Posterior vena cava (tissue), 2 donors: Measurements from ENCODE around the gene HOXA5. TPM values are rescaled to one million over a fixed set of nuclear protein-coding genes. Genes with fewer than 3 reads are reported as not detected.

Experiments
- DNase-seq: peaks from one replicate; pipeline ENCODE4 v3.0.0-alpha.2; 2020; ENCODE audit warnings: low spot score
- intact Hi-C, 2 donors: fragments of 100-400 bp; cut with DNase I; formaldehyde crosslinking; loops; one replicate each; pipeline versions ENCODE4 v1.14.1 to v1.14.2; 2022 to 2023
- total RNA-seq, 2 donors: library from RNA; stranded (reverse); fragmentation: NEBNext Ultra II Directional; extraction: Animal tissue kit (Norgen Biotek cat#: 25700); gene quantifications; one replicate each; pipeline ENCODE4 v1.2.1, GENCODE V29; 2021
- donor health status: DM: yes; HTN: yes; CAD: no.
- donor health status: DM: yes; HTN: yes; CAD: no.

The HOXA5 gene
- total RNA-seq, 2 donors from 2014 or later: 11.3 to 17.6 TPM

DNA sequence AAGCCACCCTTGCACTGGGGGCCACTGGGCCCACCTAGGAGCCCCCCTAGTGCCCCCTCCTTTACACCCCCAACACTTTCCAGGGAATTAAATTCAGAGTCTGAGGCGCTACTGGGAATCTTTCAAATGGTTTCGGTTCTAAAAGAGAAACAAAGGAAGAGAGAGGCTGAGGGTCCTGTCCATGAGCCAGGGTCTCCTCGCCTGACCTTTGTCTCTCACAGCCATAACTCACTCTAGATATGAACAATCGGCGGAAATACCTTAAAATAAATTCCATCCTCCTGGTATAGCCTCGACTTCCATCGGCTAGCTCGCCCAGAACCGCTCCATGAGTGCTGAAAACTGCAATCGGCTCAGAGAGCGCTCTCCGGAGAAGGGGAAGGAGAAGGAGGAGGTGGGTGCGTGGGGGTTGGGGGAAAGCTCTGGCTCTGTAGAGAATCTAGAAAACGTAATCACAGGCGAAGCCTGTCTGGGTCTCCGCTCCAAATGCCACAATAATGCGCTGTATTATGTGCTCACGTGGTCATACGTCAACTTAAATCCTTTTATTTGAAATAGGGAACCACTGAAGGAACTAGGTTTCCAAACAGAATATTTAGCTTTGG is 25.5 kb downstream of the HOXA5 start:
- no peak for DNase-seq
- intact Hi-C loops: no loop called here

DNA sequence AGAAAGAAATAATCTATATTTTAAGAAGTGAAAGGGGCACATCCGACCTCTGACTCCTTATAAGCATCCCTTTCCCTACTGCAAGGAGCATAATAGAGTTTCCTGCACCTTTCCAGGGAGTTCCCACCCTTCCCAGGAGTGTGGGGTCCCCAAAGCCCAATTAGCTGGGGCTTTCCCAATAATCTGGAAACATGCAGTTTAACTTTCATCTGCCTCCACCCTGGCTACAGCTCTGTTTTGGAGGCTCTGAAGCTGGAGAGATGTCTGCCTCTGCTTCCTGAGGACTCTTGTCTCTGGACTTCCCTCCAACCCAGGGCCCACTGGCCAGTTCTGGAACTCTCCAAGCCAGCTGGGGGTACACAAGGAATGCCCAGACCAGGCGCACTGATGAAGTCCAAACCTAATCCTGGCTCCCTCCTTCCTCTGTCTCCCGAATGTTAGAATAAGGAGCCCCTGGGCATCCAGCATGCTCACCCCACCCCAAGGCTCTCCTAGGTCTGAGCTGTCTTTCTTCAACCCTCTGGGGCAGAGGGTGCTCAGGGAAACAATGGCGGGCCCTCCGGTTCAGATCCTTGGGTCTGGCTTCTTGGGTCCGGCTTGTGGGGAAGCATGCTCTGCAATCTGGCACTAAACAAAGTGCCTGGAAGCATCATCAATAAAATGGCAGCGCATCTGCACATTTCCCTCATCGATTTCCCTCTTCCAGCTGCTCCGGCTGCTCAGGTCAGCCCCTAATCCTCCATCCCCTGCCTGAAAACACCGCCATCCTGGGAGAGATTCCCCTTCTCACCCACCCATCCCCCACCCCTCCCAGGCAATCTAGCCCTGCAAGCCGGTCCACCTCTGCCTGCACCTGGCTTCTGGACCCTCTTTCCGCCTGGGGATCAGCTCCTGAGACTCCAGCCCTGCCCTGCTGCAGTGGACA is 26.3 kb downstream of the HOXA5 start:
- intact Hi-C loops: no loop called here
- DNase-seq: no peak

DNA sequence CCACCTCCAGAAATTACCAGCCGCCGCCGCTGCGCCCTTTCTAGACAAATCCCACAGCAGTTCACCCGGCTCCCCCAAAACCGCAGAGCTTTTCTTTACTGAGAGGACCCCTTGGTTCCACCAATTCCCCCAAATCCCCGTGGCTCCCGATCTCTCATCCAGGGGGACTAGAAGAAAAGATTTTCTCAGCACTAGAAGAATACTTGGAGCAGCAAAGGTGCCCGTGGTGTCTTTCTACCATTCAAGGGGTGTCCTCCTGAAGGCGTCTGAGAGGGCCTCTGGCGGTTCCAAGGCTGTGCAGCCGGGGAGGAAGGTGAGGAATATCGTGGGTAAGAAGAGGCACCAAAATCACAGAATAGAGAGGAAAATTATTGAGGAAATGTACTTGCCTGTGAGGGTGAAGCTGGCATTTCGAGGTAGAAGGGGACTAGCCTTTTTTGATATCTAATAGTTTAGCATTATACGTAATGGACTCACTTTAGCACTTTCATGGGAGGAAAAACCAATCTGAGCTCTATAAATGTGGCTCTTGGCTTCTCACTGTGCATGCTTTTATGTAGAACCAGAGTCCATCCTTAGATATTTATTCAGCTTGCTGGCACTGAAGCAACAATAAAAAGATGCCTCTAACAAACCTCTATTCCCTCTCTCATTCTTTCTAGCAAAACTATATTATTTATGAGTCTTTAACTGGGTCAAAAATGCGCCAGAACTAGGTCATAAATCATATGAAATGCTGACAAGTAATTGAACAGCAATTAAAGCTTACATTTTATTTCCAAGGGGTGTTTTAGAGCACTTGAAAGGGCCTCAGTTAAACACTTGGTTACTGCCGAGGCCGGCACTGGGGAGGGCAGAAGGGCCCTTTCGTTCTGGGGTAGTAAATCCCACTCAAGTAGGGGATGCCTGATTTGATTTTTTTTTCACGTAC is 27.2 kb downstream of the HOXA5 start:
- no peak for DNase-seq
- intact Hi-C loops: no loop called here

DNA sequence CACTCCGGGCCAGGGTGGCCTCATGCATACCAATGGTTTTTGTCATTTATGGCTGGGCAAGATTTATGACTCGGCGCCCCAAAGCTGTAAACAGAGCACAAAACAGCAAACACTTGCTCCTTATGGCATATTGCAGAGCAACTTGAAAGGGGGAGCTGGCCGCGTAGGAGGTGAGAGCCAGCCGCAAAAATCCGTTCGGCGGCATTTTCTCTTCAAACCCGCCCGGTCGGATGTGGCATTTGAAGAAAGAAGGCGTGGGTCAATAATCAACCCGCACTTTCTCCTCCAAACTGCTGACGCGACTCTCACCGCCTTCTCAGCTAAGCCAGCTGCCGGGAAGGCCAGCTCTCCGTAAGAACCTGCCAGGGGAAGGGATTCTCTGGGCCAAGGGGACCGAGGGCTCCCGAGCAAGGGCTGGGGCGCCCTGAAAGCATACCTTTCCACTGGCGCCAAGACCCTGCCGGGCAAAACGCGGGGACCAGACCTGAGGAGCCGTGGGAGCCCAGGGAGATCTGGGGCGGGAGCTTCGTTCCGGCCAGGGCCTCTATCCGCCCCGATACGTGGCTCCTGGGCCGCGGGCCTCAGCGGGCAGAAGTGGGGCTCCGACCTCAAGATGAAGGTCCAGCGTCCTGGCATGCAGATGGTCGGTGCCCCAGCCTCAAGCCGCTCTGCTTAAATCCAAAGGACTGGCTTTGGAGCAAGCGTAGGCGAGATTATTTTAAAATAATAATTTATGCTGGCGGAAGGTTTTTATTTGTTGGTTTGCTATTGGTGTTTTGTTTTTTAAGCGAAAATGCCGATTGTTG is 28.1 kb downstream of the HOXA5 start:
- intact Hi-C loops: no loop called here
- peak; percentile 85 for DNase-seq

DNA sequence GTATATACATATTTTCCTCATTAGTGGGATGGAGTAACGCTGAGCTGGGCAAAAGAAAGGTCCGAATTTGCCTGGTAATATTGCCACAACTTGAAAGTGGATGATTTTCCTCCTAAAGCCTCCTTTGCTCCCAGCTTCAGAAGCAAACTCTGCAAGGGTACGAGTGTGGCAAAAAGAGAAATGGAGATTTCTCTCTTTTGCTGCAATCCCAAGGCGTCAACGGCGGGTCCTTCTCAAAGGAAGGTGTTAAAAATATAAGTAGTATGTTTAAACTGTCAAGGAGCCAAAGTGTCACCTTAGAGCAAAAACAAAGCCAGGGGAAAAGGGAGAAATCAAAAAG is 28.6 kb downstream of the HOXA5 start:
- intact Hi-C loops: no loop called here
- DNase-seq: no peak

- intact Hi-C loops: no loop called here
- peak; percentile 87 for DNase-seq
These were observed 29.3 kb downstream of the HOXA5 start for GRCh38 chr7:27113991-27114769.

DNA sequence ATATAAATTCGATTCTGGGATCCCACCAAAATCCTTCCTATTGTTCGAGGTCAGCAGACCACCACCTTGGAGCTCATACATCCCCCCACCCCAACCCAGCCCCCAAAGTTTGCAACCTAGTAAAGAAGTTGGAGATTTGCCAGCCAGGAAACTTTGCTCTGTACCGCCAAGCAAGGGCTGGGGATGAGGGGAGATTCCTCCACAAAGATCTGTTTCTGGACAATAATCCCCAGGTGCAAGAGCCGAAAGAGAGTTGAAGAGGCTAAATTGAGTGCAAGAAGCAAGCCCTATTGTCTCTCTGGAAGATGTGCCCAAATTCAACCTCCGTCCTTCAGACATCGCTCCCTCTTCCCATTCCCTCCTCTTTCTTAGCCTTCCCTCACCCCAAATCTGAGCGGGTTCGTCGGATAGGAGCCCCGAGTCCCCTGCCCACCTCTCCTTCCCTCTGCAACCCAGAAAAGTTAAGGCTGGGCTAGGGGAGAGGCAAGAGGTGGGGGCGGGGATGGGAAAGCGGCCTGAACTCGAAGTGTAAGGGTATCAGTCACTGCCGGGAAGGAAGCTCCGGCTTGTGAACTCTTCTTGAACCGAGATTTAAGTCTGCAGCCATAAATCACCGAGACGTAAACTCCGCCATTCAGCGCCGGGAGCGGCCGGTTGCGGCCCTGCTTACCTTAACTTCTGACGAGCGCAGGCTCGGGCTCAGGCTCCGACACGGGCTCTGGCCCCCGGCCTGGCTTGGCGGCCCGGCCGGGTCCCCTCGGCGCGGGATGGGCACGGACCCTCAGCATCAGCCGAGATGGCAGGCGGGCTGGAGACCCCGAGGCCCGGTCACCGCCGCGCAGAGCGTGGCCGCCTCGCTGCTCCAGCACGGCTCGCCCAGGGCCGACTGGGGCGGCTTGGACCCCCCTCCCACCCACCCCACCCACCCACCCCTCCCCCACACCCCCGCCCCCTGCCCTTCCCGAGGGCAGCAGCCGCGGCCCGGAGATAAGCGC is 30.2 kb downstream of the HOXA5 start:
- intact Hi-C loops: no loop called here
- DNase-seq: peak; percentile 93

DNA sequence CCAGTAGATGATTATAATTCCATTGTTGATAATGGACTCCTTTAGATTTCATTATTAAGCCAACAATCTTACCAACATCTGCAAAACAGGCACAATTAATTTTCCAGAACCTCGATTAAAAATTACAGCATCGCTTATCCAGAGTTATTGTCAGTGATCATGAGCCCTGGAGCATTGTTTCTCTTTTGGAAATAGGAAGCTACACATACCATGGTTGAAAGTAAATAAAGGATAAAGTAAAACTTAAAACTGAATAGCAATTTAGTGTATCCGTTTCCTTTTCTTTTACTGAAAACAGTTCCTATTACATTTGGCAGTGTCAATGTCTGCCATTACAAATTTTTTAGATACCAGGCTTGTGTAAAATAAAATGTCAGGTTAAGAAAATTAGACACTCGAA is 31.1 kb downstream of the HOXA5 start:
- DNase-seq: no peak
- intact Hi-C loops: no loop called here

- intact Hi-C loops: no loop called here
- no peak for DNase-seq
These were observed 31.7 kb downstream of the HOXA5 start for GRCh38 chr7:27111751-27112277.

- no peak for DNase-seq
- intact Hi-C loops: no loop called here
These were observed 32.3 kb downstream of the HOXA5 start for GRCh38 chr7:27111042-27111750.

- intact Hi-C loops: no loop called here
- peak; percentile 89 for DNase-seq
These were observed 33.1 kb downstream of the HOXA5 start for GRCh38 chr7:27110186-27111031.

GRCh38 chr7:27109466-27110185 is 33.9 kb downstream of the HOXA5 start:
- DNase-seq: no peak
- intact Hi-C loops: no loop called here

DNA sequence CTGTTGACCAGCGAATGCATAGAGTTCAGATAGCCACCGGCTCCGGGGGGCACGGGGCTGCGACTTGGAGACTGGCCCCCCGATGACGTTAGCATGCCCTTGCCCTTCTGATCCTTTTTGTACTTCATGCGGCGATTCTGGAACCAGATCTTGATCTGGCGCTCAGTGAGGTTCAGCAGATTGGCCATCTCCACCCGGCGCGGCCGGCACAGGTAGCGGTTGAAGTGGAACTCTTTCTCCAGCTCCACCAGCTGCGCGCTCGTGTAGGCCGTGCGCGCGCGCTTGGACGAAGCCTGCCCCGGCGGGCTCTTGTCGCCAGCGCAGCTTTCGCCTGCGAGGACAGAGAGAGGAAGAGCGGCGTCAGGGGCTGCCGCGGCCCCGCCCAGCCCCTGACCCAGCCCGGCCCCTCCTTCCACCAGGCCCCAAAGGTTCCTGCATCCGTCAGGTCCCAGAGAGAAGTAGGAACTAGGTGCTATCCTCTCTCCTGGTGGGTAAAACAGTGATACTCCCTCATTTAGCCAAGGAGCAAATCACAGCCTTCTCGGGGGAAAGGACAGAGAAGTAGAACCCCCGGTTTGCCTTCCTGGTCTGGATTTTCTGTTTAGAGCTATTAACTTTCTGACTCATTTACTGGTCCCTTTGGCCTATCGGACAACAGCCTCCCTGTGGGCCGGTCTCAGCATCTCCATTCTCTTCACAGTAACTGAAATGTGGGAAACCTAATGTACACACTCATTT is 34.9 kb downstream of the HOXA5 start:
- intact Hi-C loops: no loop called here
- DNase-seq: peak; percentile 86
